HEK293T (cell line): ENCODE results near the gene ITSN1.
A peak's percentile ranks its signal among the peaks of the same experiment; 100 is the strongest.

ENCODE experiments used
- CTCF ChIA-PET: fragments of 350-600 bp; formaldehyde crosslinking; extraction: SDS; loops from one replicate; lab custom pipeline; 2021; ENCODE audit warnings: antibody characterized with exemption, inconsistent platforms; lab: Yijun Ruan, JAX
- POLR2A ChIA-PET: fragments of 350-600 bp; formaldehyde crosslinking; extraction: SDS; loops from one replicate; lab custom pipeline; 2020; ENCODE audit warnings: antibody characterized with exemption, inconsistent platforms; lab: Yijun Ruan, JAX
- DNase-seq: peaks from one replicate; pipeline ENCODE4 v3.0.0; 2012; ENCODE audit warnings: mixed read lengths; ENCODE audit errors: extremely low spot score
- ARNT ChIP-seq: fragments of 450-650 bp; IDR thresholded peaks from 2 replicates; pipeline ENCODE4 v1.6.1; 2017; ENCODE audit warnings: mild to moderate bottlenecking
- BHLHE40 ChIP-seq: fragments of 450-650 bp; IDR thresholded peaks from 2 replicates; pipeline ENCODE4 v1.6.1; 2016; ENCODE audit warnings: mild to moderate bottlenecking, moderate library complexity, borderline replicate concordance
- CTBP1 ChIP-seq: fragments of 450-650 bp; IDR thresholded peaks from 2 replicates; pipeline ENCODE4 v1.6.1; 2016; ENCODE audit warnings: borderline replicate concordance
- ELF4 ChIP-seq: fragments of 450-650 bp; IDR thresholded peaks from 2 replicates; pipeline ENCODE4 v1.6.1; 2017; ENCODE audit warnings: antibody characterized with exemption
- FOXA1 ChIP-seq: fragments of 450-650 bp; IDR thresholded peaks from 2 replicates; pipeline ENCODE4 v1.6.1; 2016; ENCODE audit warnings: mild to moderate bottlenecking
- FOXK2 ChIP-seq: fragments of 450-650 bp; IDR thresholded peaks from 2 replicates; pipeline ENCODE4 v1.6.1; 2016; ENCODE audit warnings: mild to moderate bottlenecking
- FOXM1 ChIP-seq: fragments of 450-650 bp; IDR thresholded peaks from 2 replicates; pipeline ENCODE4 v1.6.1; 2017; ENCODE audit warnings: mild to moderate bottlenecking, borderline replicate concordance
- HDGF ChIP-seq: fragments of 450-650 bp; IDR thresholded peaks from 2 replicates; pipeline ENCODE4 v1.6.1; 2017; ENCODE audit warnings: antibody characterized with exemption, borderline replicate concordance
- L3MBTL2 ChIP-seq: fragments of 450-650 bp; conservative IDR thresholded peaks from 2 replicates; pipeline ENCODE4 v1.6.1; 2016; ENCODE audit warnings: mild to moderate bottlenecking
- LEF1 ChIP-seq: fragments of 450-650 bp; IDR thresholded peaks from 2 replicates; pipeline ENCODE4 v1.6.1; 2017; ENCODE audit warnings: mild to moderate bottlenecking, borderline replicate concordance
- NFRKB ChIP-seq: fragments of 450-650 bp; IDR thresholded peaks from 2 replicates; pipeline ENCODE4 v1.6.1; 2016; ENCODE audit warnings: mild to moderate bottlenecking, moderate library complexity
- SP1 ChIP-seq: fragments of 450-650 bp; IDR thresholded peaks from 2 replicates; pipeline ENCODE4 v1.6.1; 2017
- SUZ12 ChIP-seq: fragments of 450-650 bp; IDR thresholded peaks from 2 replicates; pipeline ENCODE4 v1.6.1; 2016; ENCODE audit warnings: mild to moderate bottlenecking
- TARDBP ChIP-seq: fragments of 450-650 bp; IDR thresholded peaks from 2 replicates; pipeline ENCODE4 v1.6.1; 2016
- ZNF384 ChIP-seq: fragments of 450-650 bp; IDR thresholded peaks from 2 replicates; pipeline ENCODE4 v1.6.1; 2016
- TF ChIP-seq, protein P1 (sequence below): fragments of 450-650 bp; IDR thresholded peaks from 2 replicates; pipeline ENCODE4 v1.6.1; 2016

Gene ITSN1

DNA sequence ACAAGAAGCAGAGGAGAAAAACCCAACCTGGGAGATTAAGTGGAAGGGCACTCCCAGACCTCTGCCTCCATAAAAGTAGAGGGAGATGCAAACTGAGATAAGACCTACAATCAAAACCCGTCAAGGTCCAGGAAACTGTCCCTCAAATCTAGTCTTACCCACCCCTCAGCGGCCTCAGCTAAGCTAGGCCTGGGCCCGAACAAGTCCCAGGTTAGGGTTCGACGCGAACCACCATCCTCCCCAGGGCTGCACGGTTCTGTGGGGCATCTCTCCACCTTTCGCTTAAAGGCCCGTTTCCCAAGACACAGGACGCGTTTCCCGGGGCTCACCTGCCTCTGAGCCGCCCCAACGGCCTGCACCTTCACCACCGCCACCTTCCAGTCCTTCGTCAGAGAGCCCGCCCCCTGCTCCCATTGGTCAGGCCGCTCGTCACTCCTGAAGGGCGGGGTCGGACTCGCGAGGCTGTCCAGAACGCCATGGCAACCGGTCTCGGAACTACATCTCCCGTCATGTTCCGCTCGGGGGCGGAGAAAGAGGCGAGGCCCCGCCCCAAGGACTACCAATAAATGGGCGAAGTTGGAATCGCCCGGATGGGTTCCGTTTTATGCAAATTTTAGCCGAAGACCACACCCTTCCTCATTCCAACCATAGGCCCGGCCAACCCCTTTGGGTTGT, 812 bp upstream of the ITSN1 start, which contains the start of gene CRYZL1:
Gene CRYZL1 (minus strand): TSS at position 390 of the 675 bp plus-strand sequence. CDS start 10,190 bp downstream, outside the sequence.
- peak; percentile 99 for DNase-seq
- TF ChIP-seq L3MBTL2 (peak; percentile 63), NFRKB (no peak), HDGF (peak; percentile 84; the same call in 1 of the 2 replicates)
- TF ChIP-seq, protein P1, sequence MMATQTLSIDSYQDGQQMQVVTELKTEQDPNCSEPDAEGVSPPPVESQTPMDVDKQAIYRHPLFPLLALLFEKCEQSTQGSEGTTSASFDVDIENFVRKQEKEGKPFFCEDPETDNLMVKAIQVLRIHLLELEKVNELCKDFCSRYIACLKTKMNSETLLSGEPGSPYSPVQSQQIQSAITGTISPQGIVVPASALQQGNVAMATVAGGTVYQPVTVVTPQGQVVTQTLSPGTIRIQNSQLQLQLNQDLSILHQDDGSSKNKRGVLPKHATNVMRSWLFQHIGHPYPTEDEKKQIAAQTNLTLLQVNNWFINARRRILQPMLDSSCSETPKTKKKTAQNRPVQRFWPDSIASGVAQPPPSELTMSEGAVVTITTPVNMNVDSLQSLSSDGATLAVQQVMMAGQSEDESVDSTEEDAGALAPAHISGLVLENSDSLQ: peak; percentile 99
- POLR2A ChIA-PET: interaction anchor here (0.8 to 1.5 kb wide), 4 partner anchors 10 to 208 kb away, joined by 3 to 4 read pairs (median 4); partner anchors contain the start of gene DONSON
- CTCF ChIA-PET: no interaction called here

DNA sequence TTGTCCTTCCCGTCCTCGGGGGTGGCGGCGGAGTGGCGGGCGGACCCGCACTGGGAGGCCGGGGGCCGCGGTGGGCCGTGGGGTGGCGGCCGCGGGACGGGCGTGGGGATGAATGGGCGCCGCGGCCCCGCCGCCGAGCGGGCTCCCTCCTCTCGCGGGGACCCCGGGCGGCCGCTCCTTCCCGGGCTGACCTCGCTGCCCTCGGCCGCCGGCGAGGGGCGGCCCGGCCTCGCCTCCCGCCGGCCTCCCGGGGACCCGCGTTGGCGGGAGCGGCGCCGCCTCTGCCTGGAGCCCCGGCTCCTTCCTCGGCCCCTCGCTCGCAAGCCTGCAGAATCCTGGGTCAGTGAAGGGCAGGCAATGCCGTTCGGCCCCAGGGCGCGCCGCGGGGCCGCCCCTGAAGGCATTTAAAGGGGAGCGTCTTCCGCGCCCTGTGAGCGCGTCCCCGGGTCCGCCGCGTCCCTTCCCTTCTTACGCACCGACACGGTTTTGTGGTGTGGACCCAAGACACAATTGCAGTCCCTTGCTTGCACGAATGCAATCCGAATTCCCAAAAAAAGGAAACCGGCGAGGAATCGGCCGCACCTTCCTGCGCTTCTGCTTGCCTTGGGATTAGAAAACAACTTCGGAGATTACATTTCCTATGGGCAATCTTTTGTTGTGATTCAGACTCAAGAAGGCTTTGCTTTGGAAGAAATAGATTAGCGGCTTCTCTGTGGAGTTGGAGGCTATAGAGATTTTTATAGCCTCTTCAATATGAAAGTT, 776 bp downstream of the ITSN1 start:
- CTCF ChIA-PET: no interaction called here
- POLR2A ChIA-PET: no interaction called here
- DNase-seq: peak; percentile 25
- TF ChIP-seq LEF1 (no peak), ELF4 (no peak), ARNT (no peak), L3MBTL2 (no peak), HDGF (no peak), BHLHE40 (no peak), FOXM1 (0 out of 2 replicates have a peak, but pooled peaks have one; percentile 14)

- ChIA-PET CTCF (no interaction called here), POLR2A (no interaction called here)
- no peak for DNase-seq
- TF ChIP-seq CTBP1 (no peak), TARDBP (no peak), ELF4 (no peak), FOXK2 (no peak), NFRKB (no peak), LEF1 (no peak), FOXM1 (no peak), HDGF (no peak), SUZ12 (no peak), SP1 (no peak), ZNF384 (no peak), BHLHE40 (no peak), FOXA1 (no peak), L3MBTL2 (no peak), ARNT (no peak)
- TF ChIP-seq, protein P1: no peak
These were observed 1.5 kb downstream of the ITSN1 start for GRCh38 chr21:33643658-33644311.

GRCh38 chr21:33644383-33645074, 2.2 kb downstream of the ITSN1 start:
- DNase-seq: no peak
- no peak for TF ChIP-seq SUZ12
- TF ChIP-seq TARDBP: no peak
- peak; percentile 53; the same call in 1 of the 2 replicates for TF ChIP-seq ZNF384
- CTCF ChIA-PET: interaction anchor here (0.7 kb wide), 1 partner anchor 259 kb away, joined by 4 read pairs; no protein-coding TSS in a partner anchor
- POLR2A ChIA-PET: interaction anchor here (0.6 to 1.2 kb wide), 2 partner anchors 56 to 117 kb away, joined by 3 read pairs; partner anchors contain the start of gene DONSON

GRCh38 chr21:33645730-33646129, 3.4 kb downstream of the ITSN1 start:
- DNase-seq: no peak
- CTCF ChIA-PET: no interaction called here
- POLR2A ChIA-PET: interaction anchor here (1.2 kb wide), 1 partner anchor 57 kb away, joined by 3 read pairs; the partner anchor contains the start of gene DONSON
- TF ChIP-seq LEF1 (no peak), SP1 (no peak), FOXK2 (no peak), NFRKB (no peak), ELF4 (no peak), BHLHE40 (no peak), FOXM1 (no peak), ZNF384 (no peak), HDGF (no peak), TARDBP (no peak), SUZ12 (no peak), FOXA1 (no peak), ARNT (no peak), CTBP1 (no peak), L3MBTL2 (no peak)
- TF ChIP-seq, protein P1: no peak
